ENCODE data around the gene TNS2. TPM values are rescaled to one million over a fixed set of nuclear protein-coding genes. Genes with fewer than 3 reads are reported as not detected.
"Not testable (repeated sequence)": the region's sequence is repeated elsewhere in the genome, so short reads cannot be mapped to it uniquely, and the experiment has no call there.

The TNS2 gene
- total RNA-seq (2014; rRNA removed; shearing (Covaris generic)) = 13.9 and 15.9 TPM in 2 replicates
- polyA plus RNA-seq (2015; cell fraction: cytosol; rRNA removed) = 22.8 and 24.2 TPM in 2 replicates
- polyA plus RNA-seq (2015; cell fraction: nucleus; rRNA removed) = 101 and 107 TPM in 2 replicates

- DNase-seq (ENCODE audit: low read depth, low spot score) = no peak
- in situ Hi-C loops (cut with HindIII; ENCODE audit: low pct_unique_long_range_greater_than_20kb, low sequenced_read_pairs) = no loop called here
These were observed at the start of gene TNS2 for GRCh38 chr12:53049571-53050318. Gene TNS2 (plus strand): TSS chr12:53050065. CDS start chr12:53050186, 121 bp downstream.

GRCh38 chr12:53004178-53004577 lies 45.7 kb upstream of the TNS2 start:
- in situ Hi-C loops (cut with HindIII; ENCODE audit: low pct_unique_long_range_greater_than_20kb, low sequenced_read_pairs) = no loop called here
- DNase-seq (ENCODE audit: low read depth, low spot score) = peak; percentile 53

GRCh38 chr12:53004582-53004981 lies 45.3 kb upstream of the TNS2 start:
- peak; percentile 79 for DNase-seq (ENCODE audit: low read depth, low spot score)
- in situ Hi-C loops (cut with HindIII; ENCODE audit: low pct_unique_long_range_greater_than_20kb, low sequenced_read_pairs) = no loop called here

- no peak for DNase-seq (ENCODE audit: low read depth, low spot score)
- in situ Hi-C loops (cut with HindIII; ENCODE audit: low pct_unique_long_range_greater_than_20kb, low sequenced_read_pairs) = no loop called here
These were observed 44.5 kb upstream of the TNS2 start for GRCh38 chr12:53005215-53005985.

GRCh38 chr12:53005986-53006809 lies 43.7 kb upstream of the TNS2 start, which contains the start of gene EIF4B:
Gene EIF4B (plus strand): TSS chr12:53006456. CDS start chr12:53006484, 28 bp downstream.
- in situ Hi-C loops (cut with HindIII; ENCODE audit: low pct_unique_long_range_greater_than_20kb, low sequenced_read_pairs) = no loop called here
- DNase-seq (ENCODE audit: low read depth, low spot score) = peak; percentile 99

- peak; percentile 89 for DNase-seq (ENCODE audit: low read depth, low spot score)
- in situ Hi-C loops (cut with HindIII; ENCODE audit: low pct_unique_long_range_greater_than_20kb, low sequenced_read_pairs) = no loop called here
These were observed 43.0 kb upstream of the TNS2 start for GRCh38 chr12:53006810-53007309.

- no peak for DNase-seq (ENCODE audit: low read depth, low spot score)
- in situ Hi-C loops (cut with HindIII; ENCODE audit: low pct_unique_long_range_greater_than_20kb, low sequenced_read_pairs) = no loop called here
These were observed 42.5 kb upstream of the TNS2 start for GRCh38 chr12:53007343-53007742.

- in situ Hi-C loops (cut with HindIII; ENCODE audit: low pct_unique_long_range_greater_than_20kb, low sequenced_read_pairs); DNase-seq (ENCODE audit: low read depth, low spot score): not testable (repeated sequence)
These were observed 41.1 kb upstream of the TNS2 start for GRCh38 chr12:53008760-53009159.

GRCh38 chr12:53010955-53011354 lies 38.9 kb upstream of the TNS2 start:
- DNase-seq (ENCODE audit: low read depth, low spot score) = no peak

GRCh38 chr12:53011889-53012288 lies 38.0 kb upstream of the TNS2 start:
- DNase-seq (ENCODE audit: low read depth, low spot score) = no peak
- in situ Hi-C loops (cut with HindIII; ENCODE audit: low pct_unique_long_range_greater_than_20kb, low sequenced_read_pairs) = no loop called here

More at GRCh38 chr12:53010955-53011354, 38.9 kb upstream of the TNS2 start:
- in situ Hi-C loops (cut with HindIII; ENCODE audit: low pct_unique_long_range_greater_than_20kb, low sequenced_read_pairs) = no loop called here

- in situ Hi-C loops (cut with HindIII; ENCODE audit: low pct_unique_long_range_greater_than_20kb, low sequenced_read_pairs) = no loop called here
- no peak for DNase-seq (ENCODE audit: low read depth, low spot score)
These were observed 36.9 kb upstream of the TNS2 start for GRCh38 chr12:53012928-53013327.

GRCh38 chr12:53014709-53015108 lies 35.2 kb upstream of the TNS2 start:
- DNase-seq (ENCODE audit: low read depth, low spot score) = no peak
- in situ Hi-C loops (cut with HindIII; ENCODE audit: low pct_unique_long_range_greater_than_20kb, low sequenced_read_pairs) = no loop called here

GRCh38 chr12:53025250-53025649 lies 24.6 kb upstream of the TNS2 start:
- DNase-seq (ENCODE audit: low read depth, low spot score) = no peak
- in situ Hi-C loops (cut with HindIII; ENCODE audit: low pct_unique_long_range_greater_than_20kb, low sequenced_read_pairs) = no loop called here

GRCh38 chr12:53027014-53027413 lies 22.9 kb upstream of the TNS2 start:
- DNase-seq (ENCODE audit: low read depth, low spot score); in situ Hi-C loops (cut with HindIII; ENCODE audit: low pct_unique_long_range_greater_than_20kb, low sequenced_read_pairs): not testable (repeated sequence)

- no peak for DNase-seq (ENCODE audit: low read depth, low spot score)
- in situ Hi-C loops (cut with HindIII; ENCODE audit: low pct_unique_long_range_greater_than_20kb, low sequenced_read_pairs) = no loop called here
These were observed 18.2 kb upstream of the TNS2 start for GRCh38 chr12:53031616-53032015.

GRCh38 chr12:53033832-53034231 lies 16.0 kb upstream of the TNS2 start:
- in situ Hi-C loops (cut with HindIII; ENCODE audit: low pct_unique_long_range_greater_than_20kb, low sequenced_read_pairs); DNase-seq (ENCODE audit: low read depth, low spot score): not testable (repeated sequence)

GRCh38 chr12:53034459-53034858 lies 15.4 kb upstream of the TNS2 start:
- in situ Hi-C loops (cut with HindIII; ENCODE audit: low pct_unique_long_range_greater_than_20kb, low sequenced_read_pairs) = no loop called here
- no peak for DNase-seq (ENCODE audit: low read depth, low spot score)

Data from SK-MEL-5 (cell line).